Epithelial cell of proximal tubule (primary cell): ENCODE data around the gene NANOS1. TPM values are rescaled to one million over a fixed set of nuclear protein-coding genes. Genes with fewer than 3 reads are reported as not detected.

ENCODE experiments used
- DNase-seq: peaks from one replicate; pipeline ENCODE4 v3.0.0-alpha.2; 2011; ENCODE audit warnings: low read depth
- H3K4me3 ChIP-seq: 2 replicates; pipeline ENCODE4 v1.5.1; 2011; ENCODE audit warnings: low read depth, mild to moderate bottlenecking, low read length
- total RNA-seq: library from RNA; depleted of rRNA; stranded (reverse); fragments of >200 nt; gene quantifications from 2 replicates; pipeline ENCODE4 v1.2.3, GENCODE V29; 2015
- TF ChIP-seq, protein P1 (sequence below): conservative IDR thresholded peaks from 2 replicates; pipeline ENCODE4 v1.5.1; 2012; ENCODE audit warnings: low read depth, mild to moderate bottlenecking, low read length

NANOS1 gene
- total RNA-seq, 1 donor from 2014 or later = 8.0 TPM

DNA sequence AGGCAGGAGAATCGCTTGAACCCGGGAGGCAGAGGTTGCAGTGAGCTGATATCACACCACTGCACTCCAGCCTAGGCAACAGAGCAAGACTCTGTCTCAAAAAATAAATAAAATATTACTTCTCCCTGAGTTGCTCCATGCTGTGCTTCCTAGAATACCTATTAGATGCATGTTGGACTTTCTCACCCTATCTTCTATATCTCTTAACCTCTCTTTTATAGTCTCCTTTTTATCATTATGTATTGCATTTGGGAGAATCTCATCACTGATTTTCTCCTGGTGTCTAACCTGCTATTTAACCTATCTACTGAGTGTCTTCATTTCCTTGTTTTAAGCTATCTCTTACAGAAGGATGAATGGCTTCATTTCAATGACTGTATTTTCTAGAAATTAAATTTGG is 32.1 kb upstream of the NANOS1 start:
- TF ChIP-seq, protein P1, sequence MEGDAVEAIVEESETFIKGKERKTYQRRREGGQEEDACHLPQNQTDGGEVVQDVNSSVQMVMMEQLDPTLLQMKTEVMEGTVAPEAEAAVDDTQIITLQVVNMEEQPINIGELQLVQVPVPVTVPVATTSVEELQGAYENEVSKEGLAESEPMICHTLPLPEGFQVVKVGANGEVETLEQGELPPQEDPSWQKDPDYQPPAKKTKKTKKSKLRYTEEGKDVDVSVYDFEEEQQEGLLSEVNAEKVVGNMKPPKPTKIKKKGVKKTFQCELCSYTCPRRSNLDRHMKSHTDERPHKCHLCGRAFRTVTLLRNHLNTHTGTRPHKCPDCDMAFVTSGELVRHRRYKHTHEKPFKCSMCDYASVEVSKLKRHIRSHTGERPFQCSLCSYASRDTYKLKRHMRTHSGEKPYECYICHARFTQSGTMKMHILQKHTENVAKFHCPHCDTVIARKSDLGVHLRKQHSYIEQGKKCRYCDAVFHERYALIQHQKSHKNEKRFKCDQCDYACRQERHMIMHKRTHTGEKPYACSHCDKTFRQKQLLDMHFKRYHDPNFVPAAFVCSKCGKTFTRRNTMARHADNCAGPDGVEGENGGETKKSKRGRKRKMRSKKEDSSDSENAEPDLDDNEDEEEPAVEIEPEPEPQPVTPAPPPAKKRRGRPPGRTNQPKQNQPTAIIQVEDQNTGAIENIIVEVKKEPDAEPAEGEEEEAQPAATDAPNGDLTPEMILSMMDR = no peak
- H3K4me3 ChIP-seq = no peak overlapping the region
- no peak for DNase-seq

DNA sequence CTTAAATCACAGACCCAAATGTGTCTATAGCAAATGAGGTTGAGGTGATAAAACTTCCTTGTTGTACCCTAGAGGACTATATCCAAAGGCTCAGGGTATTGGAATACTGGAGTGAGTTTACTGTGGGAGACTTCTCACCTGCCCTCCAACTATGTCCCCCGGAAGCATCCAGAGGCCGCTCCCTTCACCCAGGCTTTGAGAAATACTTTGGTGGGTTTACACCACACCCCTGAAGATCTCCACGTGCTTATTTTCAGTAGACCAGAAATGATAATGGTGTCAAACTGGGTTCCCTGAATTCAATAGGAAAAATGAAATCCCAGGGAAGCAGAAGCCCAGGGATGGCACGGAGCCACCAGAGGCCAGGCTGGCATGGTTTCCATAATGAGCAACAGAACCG is 31.3 kb upstream of the NANOS1 start:
- no peak overlapping the region for H3K4me3 ChIP-seq
- DNase-seq = no peak
- TF ChIP-seq, protein P1 = no peak

DNA sequence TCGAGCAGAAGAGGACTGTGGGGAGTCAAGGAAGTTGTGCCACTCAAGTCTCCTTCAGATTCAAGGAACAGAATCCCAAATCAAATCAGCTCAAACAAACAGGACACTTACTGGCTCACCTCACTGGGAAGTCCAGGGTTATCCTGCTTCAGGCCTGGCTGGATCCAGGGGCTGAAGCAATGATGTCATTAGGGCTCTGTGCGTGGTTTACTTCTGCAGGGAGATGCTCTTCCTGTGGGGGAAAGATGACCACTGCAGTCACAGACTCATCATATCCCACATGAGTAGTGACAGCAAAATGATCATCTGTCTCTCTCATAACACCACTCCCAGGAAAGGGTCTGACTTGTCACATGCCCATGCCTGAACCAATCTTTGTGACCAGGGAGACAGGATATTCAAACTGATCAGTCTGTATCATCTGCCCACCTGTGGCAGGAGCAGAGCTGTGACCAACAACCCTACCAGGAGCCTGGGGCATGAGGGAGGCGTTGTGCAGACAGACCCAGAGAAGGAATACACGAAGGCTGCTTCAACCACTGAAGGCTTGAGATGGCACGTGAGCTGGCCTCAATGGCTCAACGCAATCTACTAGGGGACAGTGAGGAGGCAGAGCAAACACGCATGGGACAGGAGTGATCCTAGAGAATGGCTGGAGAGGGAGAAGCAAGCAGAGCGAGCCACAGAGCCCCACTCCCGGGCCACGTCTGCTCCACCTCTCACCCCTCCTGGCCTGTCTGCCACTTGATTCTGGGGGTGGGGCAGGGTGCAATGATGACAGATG is 27.6 kb upstream of the NANOS1 start:
- TF ChIP-seq, protein P1 = no peak
- no peak overlapping the region for H3K4me3 ChIP-seq
- no peak for DNase-seq

DNA sequence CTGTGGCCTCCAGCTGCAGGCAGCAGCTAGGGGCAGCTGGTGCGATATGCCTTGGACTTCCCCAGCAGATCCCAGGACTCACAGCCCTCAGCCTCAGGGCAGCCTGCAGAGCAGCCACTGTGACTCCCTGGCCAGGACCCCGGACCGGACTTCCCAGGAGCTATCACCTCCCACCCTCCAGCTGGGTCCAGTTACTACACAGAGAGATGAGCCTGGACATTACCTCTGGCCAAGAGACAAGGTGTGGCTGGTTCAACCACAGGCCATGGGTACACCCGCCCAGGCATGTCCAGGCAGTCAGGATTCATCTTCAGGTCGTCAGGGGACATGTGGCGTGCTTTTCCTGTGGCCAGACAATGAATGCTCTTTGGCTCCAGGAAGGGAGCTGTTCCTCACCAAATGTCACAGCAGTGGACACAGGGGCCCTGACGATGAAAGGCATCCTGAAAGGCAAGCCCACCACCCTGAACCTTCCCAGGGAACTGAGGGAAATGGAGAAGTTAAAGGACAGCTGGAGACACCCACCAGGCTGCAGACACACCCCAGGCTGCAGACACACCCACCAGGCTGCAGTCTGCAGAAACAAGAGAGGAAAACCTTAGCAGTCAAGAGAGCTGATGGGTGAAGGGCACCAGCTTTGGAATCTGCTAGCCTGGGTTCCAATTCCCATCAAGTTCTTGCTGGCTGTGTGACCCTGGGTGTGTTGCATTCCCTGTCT is 25.8 kb upstream of the NANOS1 start:
- TF ChIP-seq, protein P1 = no peak
- no peak overlapping the region for H3K4me3 ChIP-seq
- no peak for DNase-seq

DNA sequence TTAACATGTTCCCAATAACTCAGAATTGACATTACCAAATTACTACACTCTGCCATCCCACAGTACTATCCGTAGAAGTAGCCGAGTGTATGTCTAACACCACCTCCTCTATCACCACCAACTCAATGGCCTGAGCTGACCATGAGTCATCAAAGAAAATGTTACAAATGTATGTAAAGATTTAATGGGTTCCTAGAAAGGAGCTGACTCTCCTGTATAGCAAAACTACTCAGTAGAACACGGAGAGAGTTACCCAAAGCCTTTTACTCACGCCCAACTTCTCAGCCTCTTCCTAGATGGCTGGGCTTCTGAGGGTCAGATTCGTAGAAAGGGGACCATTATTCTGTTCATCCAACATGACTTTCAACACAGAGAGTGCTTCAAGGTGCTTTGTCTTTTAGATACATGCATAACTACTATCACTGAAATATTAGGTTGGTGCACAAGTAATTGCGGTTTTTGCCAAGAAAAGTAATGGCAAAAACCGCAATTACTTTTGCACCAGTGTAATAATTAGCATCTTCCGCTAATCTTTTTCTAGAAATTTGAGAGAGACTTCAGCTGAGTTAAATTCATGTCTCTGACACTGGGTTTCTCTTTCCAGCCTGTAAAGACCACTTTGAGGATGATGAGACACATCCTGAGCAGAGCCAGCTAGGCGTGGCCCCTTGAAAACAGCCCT is 24.0 kb upstream of the NANOS1 start:
- DNase-seq = no peak
- TF ChIP-seq, protein P1 = no peak
- no peak overlapping the region for H3K4me3 ChIP-seq

DNA sequence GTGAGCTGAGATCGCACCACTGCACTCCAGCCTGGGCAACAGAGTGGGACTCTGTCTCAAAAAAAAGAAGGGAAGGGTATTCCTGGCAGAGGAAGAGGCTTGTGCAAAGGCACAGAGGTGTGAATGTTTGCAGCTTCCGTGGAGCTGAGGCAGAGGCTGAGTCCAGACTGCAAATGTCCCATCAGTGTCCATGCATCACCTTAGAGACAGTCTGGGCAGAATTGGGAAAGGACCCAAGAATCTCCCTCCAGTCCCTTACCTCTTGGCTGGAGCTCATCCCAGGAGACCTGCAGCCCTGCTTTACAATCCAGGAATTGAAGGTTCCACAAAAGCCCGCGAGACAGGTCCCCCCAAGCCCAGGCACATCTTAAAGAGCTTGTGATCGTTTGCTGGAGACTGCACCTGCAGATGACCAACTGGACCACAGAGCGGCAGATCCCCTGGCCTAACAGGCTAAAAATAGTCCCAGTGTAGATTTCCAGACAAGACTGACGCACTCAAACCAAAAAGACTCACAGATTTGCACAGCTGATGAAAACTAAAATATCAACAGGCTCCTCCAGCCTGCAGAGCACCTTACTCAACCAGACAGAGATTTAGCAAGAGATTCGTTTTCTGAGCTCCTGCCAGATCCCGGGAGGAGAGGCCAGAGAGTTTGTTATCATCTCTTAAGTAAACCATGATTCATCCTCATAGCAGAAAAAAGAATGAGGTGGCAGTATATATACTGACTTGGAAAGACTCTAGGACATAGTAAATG is 22.9 kb upstream of the NANOS1 start:
- DNase-seq = peak; percentile 52
- no peak overlapping the region for H3K4me3 ChIP-seq
- TF ChIP-seq, protein P1 = no peak
